IMR-90 (cell line): ENCODE measurements around the gene MYH9. TPM values are rescaled to one million over a fixed set of nuclear protein-coding genes. Genes with fewer than 3 reads are reported as not detected.

Experiments
- ATAC-seq: fragments of 200-7000 bp; cut with Tn5 transposase; 2 replicates; pipeline ENCODE4 v1.9.1; 2020; ENCODE audit warnings: low read depth, mild to moderate bottlenecking, moderate library complexity
- BruUV-seq: library from RNA; stranded (reverse); fragments of 400-500 nt; replicated peaks from 2 replicates; lab custom pipeline; 2021; lab: Mats Ljungman, UMichigan
- CTCF ChIA-PET: fragments of 300-600 bp; formaldehyde crosslinking; extraction: SDS; loops from one replicate; lab custom pipeline; 2021; ENCODE audit warnings: antibody characterized with exemption; lab: Yijun Ruan, JAX
- POLR2A ChIA-PET: fragments of 300-600 bp; sonication (Branson Sonifier 250); formaldehyde crosslinking; loops from one replicate; lab custom pipeline; 2022; ENCODE audit warnings: antibody characterized with exemption; ENCODE audit not compliant: unreplicated experiment; lab: Charles Lee
- DNase-seq: peaks from one replicate; pipeline ENCODE4 v3.0.0; 2013
- H2AFZ ChIP-seq: replicated peaks from 2 replicates; pipeline ENCODE3; 2013; ENCODE audit warnings: low read length, mild to moderate bottlenecking; ENCODE audit not compliant: poor library complexity
- H2AK5ac ChIP-seq: 2 replicates; pipeline ENCODE4 v1.6.1; 2013; ENCODE audit warnings: low read depth, low read length, inconsistent platforms
- H2AK9ac ChIP-seq: replicated peaks from 2 replicates; pipeline ENCODE3; 2013; ENCODE audit warnings: mild to moderate bottlenecking, low read depth, low read length, moderate library complexity; ENCODE audit not compliant: poor library complexity
- H2BK120ac ChIP-seq: 2 replicates; pipeline ENCODE4 v1.6.1; 2013; ENCODE audit warnings: low read depth, low read length, inconsistent platforms
- H2BK15ac ChIP-seq: 3 replicates; pipeline ENCODE4 v1.6.1; 2013; ENCODE audit warnings: low read depth, low read length, inconsistent platforms
- H2BK20ac ChIP-seq: 2 replicates; pipeline ENCODE4 v1.6.1; 2013; ENCODE audit warnings: low read depth, mild to moderate bottlenecking, inconsistent platforms, low read length, moderate library complexity
- H2BK5ac ChIP-seq: 2 replicates; pipeline ENCODE4 v1.6.1; 2013; ENCODE audit warnings: mild to moderate bottlenecking, low read depth, low read length, inconsistent platforms; ENCODE audit not compliant: poor library complexity, severe bottlenecking
- H3K14ac ChIP-seq: replicated peaks from 2 replicates; pipeline ENCODE4 v1.6.1; 2013; ENCODE audit warnings: low read depth, low read length, inconsistent platforms
- H3K18ac ChIP-seq: 2 replicates; pipeline ENCODE4 v1.6.1; 2013; ENCODE audit warnings: low read depth, low read length, control low read depth
- H3K23ac ChIP-seq: 2 replicates; pipeline ENCODE4 v1.6.1; 2013; ENCODE audit warnings: low read depth, low read length, inconsistent platforms
- H3K27ac ChIP-seq: 2 replicates; pipeline ENCODE4 v1.5.1; 2013; ENCODE audit warnings: mild to moderate bottlenecking, control low read depth, low read length; ENCODE audit not compliant: insufficient read depth
- H3K27me3 ChIP-seq: 2 replicates; pipeline ENCODE4 v1.6.1; 2013; ENCODE audit warnings: low read length; ENCODE audit not compliant: control insufficient read depth, insufficient read depth
- H3K36me3 ChIP-seq: 2 replicates; pipeline ENCODE4 v1.6.1; 2013; ENCODE audit warnings: low read length, mixed read lengths; ENCODE audit not compliant: control insufficient read depth, insufficient read depth
- H3K4ac ChIP-seq: 2 replicates; pipeline ENCODE4 v1.6.1; 2013; ENCODE audit warnings: low read depth, low read length, inconsistent platforms
- H3K4me1 ChIP-seq: 2 replicates; pipeline ENCODE4 v1.6.1; 2013; ENCODE audit warnings: low read length, mixed read lengths; ENCODE audit not compliant: control insufficient read depth, insufficient read depth
- H3K4me2 ChIP-seq: 2 replicates; pipeline ENCODE4 v1.6.1; 2013; ENCODE audit warnings: low read depth, mild to moderate bottlenecking, control low read depth, low read length, moderate library complexity
- H3K4me3 ChIP-seq: 2 replicates; pipeline ENCODE4 v1.5.1; 2013; ENCODE audit warnings: low read depth, mild to moderate bottlenecking, control low read depth, low read length, moderate library complexity; ENCODE audit not compliant: insufficient read depth
- H3K56ac ChIP-seq: 2 replicates; pipeline ENCODE4 v1.6.1; 2013; ENCODE audit warnings: low read length, inconsistent platforms; ENCODE audit not compliant: insufficient read depth; ENCODE audit errors: extremely low read depth
- H3K79me1 ChIP-seq, 2 experiments: 2 replicates each; pipeline ENCODE4 v1.6.1; 2013; ENCODE audit warnings: low read length in 2 of 2, inconsistent platforms in 1 of 2, low read depth in 1 of 2
- H3K9ac ChIP-seq: 2 replicates; pipeline ENCODE4 v1.6.1; 2013; ENCODE audit warnings: low read depth, low read length, control low read depth
- H3K9me1 ChIP-seq: 2 replicates; pipeline ENCODE4 v1.6.1; 2013; ENCODE audit warnings: low read length, inconsistent platforms; ENCODE audit not compliant: insufficient read depth
- H3K9me3 ChIP-seq: 2 replicates; pipeline ENCODE4 v1.6.1; 2013; ENCODE audit warnings: low read length; ENCODE audit not compliant: control insufficient read depth, insufficient read depth
- H4K20me1 ChIP-seq: 2 replicates; pipeline ENCODE4 v1.6.1; 2013; ENCODE audit warnings: low read length, inconsistent platforms; ENCODE audit not compliant: insufficient read depth
- H4K5ac ChIP-seq: 2 replicates; pipeline ENCODE4 v1.6.1; 2013; ENCODE audit warnings: mild to moderate bottlenecking, low read depth, low read length, control low read depth
- H4K8ac ChIP-seq, 2 experiments: 2 replicates each; pipeline ENCODE4 v1.6.1; 2013; ENCODE audit warnings: low read depth in 2 of 2, low read length in 2 of 2, control low read depth in 1 of 2, inconsistent platforms in 1 of 2
- H4K91ac ChIP-seq: 2 replicates; pipeline ENCODE4 v1.6.1; 2013; ENCODE audit warnings: low read depth, low read length, inconsistent platforms; ENCODE audit not compliant: insufficient read depth
- BHLHE40 ChIP-seq: fragments of 150-350 bp; IDR thresholded peaks from 2 replicates; pipeline ENCODE4 v1.6.1; 2016; ENCODE audit warnings: mild to moderate bottlenecking, low read depth, low read length
- CEBPB ChIP-seq: IDR thresholded peaks from 2 replicates; pipeline ENCODE4 v1.6.1; 2012; ENCODE audit warnings: low read depth, low read length, improper control_type of control experiment
- MXI1 ChIP-seq: IDR thresholded peaks from 2 replicates; pipeline ENCODE4 v1.6.1; 2012; ENCODE audit warnings: low read depth, mild to moderate bottlenecking, low read length, moderate library complexity, borderline replicate concordance
- WGBS, 2 experiments: methylation state at CpG; one replicate each; pipeline versions ENCODE4 v1.1.5 to v1.1.7; 2013; ENCODE audit warnings: missing lambda C conversion rate in 2 of 2; ENCODE audit not compliant: insufficient read length in 1 of 2; ENCODE audit errors: extremely low coverage in 2 of 2; 5-methylcytosine and 5-hydroxymethylcytosine counted together
- dilution Hi-C: fragments of 300-500 bp; cut with HindIII; formaldehyde crosslinking; loops from one replicate; pipeline ENCODE4 v1.14.3; 2018; ENCODE audit warnings: low sequenced_read_pairs; ENCODE audit not compliant: unreplicated experiment
- in situ Hi-C: fragments of 300-500 bp; cut with MboI; formaldehyde crosslinking; loops from 3 replicates; pipeline ENCODE4 v1.14.3; 2019; ENCODE audit warnings: low sequenced_read_pairs, inconsistent platforms, mixed read lengths
- intact Hi-C: fragments of 100-400 bp; cut with micrococcal nuclease; formaldehyde crosslinking; loops from 2 replicates; pipeline ENCODE4 v1.10.0; 2022
- polyA plus RNA-seq, 3 experiments: library from polyadenylated mRNA; depleted of rRNA; stranded (reverse); fragments of >200 nt; gene quantifications; 2 replicates each; pipeline ENCODE4 v1.2.3, GENCODE V29; 2012; ENCODE audit warnings: low replicate concordance in 1 of 3
- total RNA-seq: library from RNA; depleted of rRNA; stranded (reverse); fragments of >200 nt; gene quantifications from 2 replicates; pipeline ENCODE4 v1.2.3, GENCODE V29; 2012

Gene MYH9
- total and polyA plus RNA-seq, 2 of the 4 experiments (the other 2 are of a cell fraction): 475 to 554 TPM

- Histone ChIP-seq H2BK120ac (peak overlapping the region; percentile 97), H3K4me1 (peaks cover 23% of the 10 kb centered on the region), H2AK5ac (peak overlapping the region; percentile 100), H4K20me1 (no peaks in the 10 kb centered on the region), H3K23ac (peak overlapping the region; percentile 83), H2BK15ac (peak overlapping the region; percentile 99), H3K27ac (peak overlapping the region; percentile 24), H3K36me3 (no peaks in the 10 kb centered on the region), H3K4me2 (no peak overlapping the region), H3K27me3 (no peaks in the 10 kb centered on the region), H3K4ac (peak overlapping the region; percentile 98), H3K56ac (peak overlapping the region; percentile 50; the same call in 1 of the 2 replicates), H2BK5ac (peak overlapping the region; percentile 90), H3K14ac (peak overlapping the region; percentile 98), H3K9ac (no peak overlapping the region), H3K9me3 (no peaks in the 10 kb centered on the region), H4K5ac (peak overlapping the region; percentile 83), H3K18ac (peak overlapping the region; percentile 70), H2AFZ (peak overlapping the region; percentile 63), H3K79me1 (peaks cover 30 to 42% of the 10 kb centered on the region in 2 experiments), H2AK9ac (peak overlapping the region; percentile 95), H3K9me1 (peaks cover 29% of the 10 kb centered on the region), H3K4me3 (no peak overlapping the region), H2BK20ac (peak overlapping the region; percentile 99), H4K91ac (peak overlapping the region; percentile 92), H4K8ac (peak overlapping the region; percentile 41 to 87; a peak in 3 of 4 replicates)
- ChIA-PET POLR2A (no interaction called here), CTCF (no interaction called here)
- no TSS peak for BruUV-seq
- DNase-seq: peak; percentile 72
- TF ChIP-seq MXI1 (no peak), CEBPB (peak; percentile 84), BHLHE40 (peak; percentile 89)
- intact Hi-C loops (no loop called here), dilution Hi-C loops (no loop called here), in situ Hi-C loops (no loop called here)
- ATAC-seq: peak; percentile 77
- WGBS, 2 experiments: 86% methylated on average over 6 of the region's 13 CpGs; no CpG with 5 or more reads in 1 of the 2 experiments
Measured at GRCh38 chr22:36397131-36398093, 9.6 kb upstream of the MYH9 start.
